Mesenchymal stem cell (in vitro differentiated cells and primary cell): ENCODE measurements around the gene ARHGEF7.

Experiments
- DNase-seq: peaks from one replicate; pipeline ENCODE4 v3.0.0-alpha.2; 2013
- H2AFZ ChIP-seq: one replicate; pipeline ENCODE4 v1.6.1; 2013; ENCODE audit warnings: low read depth, mild to moderate bottlenecking, control low read depth, inconsistent platforms, low read length, moderate library complexity
- H2AK5ac ChIP-seq: 2 replicates; pipeline ENCODE4 v1.6.1; 2013; ENCODE audit warnings: low read length, moderate library complexity, mild to moderate bottlenecking, inconsistent platforms; ENCODE audit not compliant: severe bottlenecking
- H2BK120ac ChIP-seq: one replicate; pipeline ENCODE4 v1.6.1; 2013; ENCODE audit warnings: low read depth, mild to moderate bottlenecking, inconsistent platforms, low read length, moderate library complexity
- H2BK12ac ChIP-seq, 2 experiments: one replicate each; pipeline ENCODE4 v1.6.1; 2013; ENCODE audit warnings: inconsistent platforms in 2 of 2, low read length in 2 of 2, mild to moderate bottlenecking in 2 of 2, moderate library complexity in 2 of 2, control low read depth in 1 of 2
- H2BK15ac ChIP-seq: one replicate; pipeline ENCODE4 v1.6.1; 2013; ENCODE audit warnings: mild to moderate bottlenecking, low read depth, inconsistent platforms; ENCODE audit not compliant: poor library complexity, severe bottlenecking
- H2BK5ac ChIP-seq: 2 replicates; pipeline ENCODE4 v1.6.1; 2013; ENCODE audit warnings: low read depth, mild to moderate bottlenecking, low read length, control low read depth, inconsistent platforms; ENCODE audit not compliant: poor library complexity, severe bottlenecking
- H3K14ac ChIP-seq, 2 experiments: one replicate each; pipeline ENCODE4 v1.6.1; 2013; ENCODE audit warnings: inconsistent platforms in 2 of 2, low read length in 2 of 2, control low read depth in 1 of 2, mild to moderate bottlenecking in 1 of 2, moderate library complexity in 1 of 2
- H3K18ac ChIP-seq, 2 experiments: one replicate each; pipeline ENCODE4 v1.6.1; 2013; ENCODE audit warnings: inconsistent platforms in 2 of 2, low read length in 2 of 2, control low read depth in 1 of 2, low read depth in 1 of 2, mild to moderate bottlenecking in 1 of 2
- H3K23ac ChIP-seq, 2 experiments: one replicate each; pipeline ENCODE4 v1.6.1; 2013; ENCODE audit warnings: inconsistent platforms in 2 of 2, low read length in 2 of 2, mild to moderate bottlenecking in 2 of 2, moderate library complexity in 2 of 2, control low read depth in 1 of 2
- H3K27ac ChIP-seq: 2 replicates; pipeline ENCODE4 v1.5.1; 2013; ENCODE audit warnings: mild to moderate bottlenecking, moderate library complexity, low read length, control low read depth, inconsistent platforms; ENCODE audit not compliant: poor library complexity, severe bottlenecking
- H3K27me3 ChIP-seq, 2 experiments: 2 replicates each; pipeline versions ENCODE4 v1.6.1 to v1.7.0; 2013; ENCODE audit warnings: low read length in 2 of 2, mild to moderate bottlenecking in 2 of 2, moderate library complexity in 2 of 2, control low read depth in 1 of 2, inconsistent platforms in 1 of 2; ENCODE audit not compliant: control insufficient read depth in 1 of 2, insufficient read depth in 1 of 2
- H3K36me3 ChIP-seq, 2 experiments: 2 replicates each; pipeline versions ENCODE4 v1.6.1 to v1.7.0; 2013; ENCODE audit warnings: low read length in 2 of 2, control low read depth in 1 of 2, inconsistent platforms in 1 of 2, low read depth in 1 of 2, mild to moderate bottlenecking in 1 of 2; ENCODE audit not compliant: insufficient read depth in 2 of 2, control insufficient read depth in 1 of 2
- H3K4ac ChIP-seq, 2 experiments: one replicate each; pipeline ENCODE4 v1.6.1; 2013; ENCODE audit warnings: inconsistent platforms in 2 of 2, low read length in 2 of 2, mild to moderate bottlenecking in 2 of 2, moderate library complexity in 2 of 2, control low read depth in 1 of 2, low read depth in 1 of 2
- H3K4me1 ChIP-seq: 2 replicates; pipeline ENCODE4 v1.6.1; 2013; ENCODE audit warnings: low read depth, low read length, control low read depth; ENCODE audit not compliant: control insufficient read depth, insufficient read depth
- H3K4me2 ChIP-seq: 2 replicates; pipeline ENCODE4 v1.6.1; 2013; ENCODE audit warnings: low read length, mild to moderate bottlenecking, inconsistent platforms; ENCODE audit not compliant: poor library complexity, severe bottlenecking
- H3K4me3 ChIP-seq, 2 experiments: 2 replicates each; pipeline versions ENCODE4 v1.5.1 to v1.7.0; 2013; ENCODE audit warnings: low read length in 2 of 2, mild to moderate bottlenecking in 2 of 2, control low read depth in 1 of 2, low read depth in 1 of 2; ENCODE audit not compliant: insufficient read depth in 1 of 2
- H3K79me1 ChIP-seq: replicated peaks from 2 replicates; pipeline ENCODE4 v1.6.1; 2013; ENCODE audit warnings: mild to moderate bottlenecking, control low read depth, low read length, inconsistent platforms; ENCODE audit not compliant: poor library complexity, severe bottlenecking
- H3K9ac ChIP-seq: 2 replicates; pipeline ENCODE4 v1.7.0; 2013; ENCODE audit warnings: mild to moderate bottlenecking, low read length, moderate library complexity
- H3K9me3 ChIP-seq: 2 replicates; pipeline ENCODE4 v1.7.0; 2013; ENCODE audit warnings: mild to moderate bottlenecking, low read length; ENCODE audit not compliant: control insufficient read depth
- H4K8ac ChIP-seq: one replicate; pipeline ENCODE4 v1.6.1; 2013; ENCODE audit warnings: inconsistent platforms, mild to moderate bottlenecking, low read length, moderate library complexity
- H4K91ac ChIP-seq: one replicate; pipeline ENCODE4 v1.6.1; 2013; ENCODE audit warnings: mild to moderate bottlenecking, low read length, inconsistent platforms
- WGBS: methylation state at CpG from one replicate; pipeline ENCODE4 v1.1.7; 2013; ENCODE audit warnings: mixed read lengths; 5-methylcytosine and 5-hydroxymethylcytosine counted together

The ARHGEF7 gene

DNA sequence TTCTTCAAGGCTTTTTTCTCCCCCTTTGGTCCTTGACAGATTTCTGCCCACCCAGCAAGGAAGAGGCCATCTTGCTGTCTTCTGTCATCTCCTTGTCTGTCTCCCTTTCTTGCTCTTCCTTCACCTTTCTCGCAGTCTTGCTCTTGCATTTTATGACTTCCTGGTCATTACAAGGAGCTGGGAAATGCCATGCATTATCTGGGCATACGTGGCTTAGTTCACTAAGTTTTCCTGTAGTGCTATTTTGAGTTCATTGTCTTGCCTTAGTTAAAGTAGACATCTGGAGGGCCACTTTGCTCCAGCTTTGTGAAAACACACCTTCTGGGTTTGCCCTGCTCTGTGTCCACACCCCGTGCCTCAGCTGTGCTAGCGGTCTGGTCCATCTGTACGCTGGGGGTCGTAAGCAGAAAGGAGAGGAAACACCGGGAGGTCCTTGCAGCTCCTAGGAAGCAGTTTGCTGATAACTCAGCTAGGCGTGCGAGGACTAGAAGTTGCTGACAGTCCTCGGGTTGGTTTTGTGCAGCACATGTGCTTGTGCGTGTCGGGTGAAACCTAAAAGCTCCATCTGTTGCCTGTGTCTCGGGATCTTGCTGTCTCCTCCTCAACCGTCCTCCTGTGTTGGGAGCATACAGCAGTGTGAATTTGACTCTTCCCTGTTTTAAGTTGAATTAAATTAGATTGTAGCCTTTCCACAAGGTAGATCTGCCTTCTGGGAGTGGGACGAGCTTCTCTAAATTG lies 59.4 kb downstream of the ARHGEF7 start:
- Histone ChIP-seq H3K4me1 (peaks cover 12% of the 10 kb centered on the region), H3K23ac (no peak overlapping the region), H2BK12ac (no peak overlapping the region), H3K4me2 (no peak overlapping the region), H3K27ac (no peak overlapping the region), H3K4me3 (no peak overlapping the region), H4K8ac (no peak overlapping the region), H4K91ac (no peak overlapping the region), H2BK5ac (no peak overlapping the region), H3K18ac (no peak overlapping the region), H3K27me3 (no peaks in the 10 kb centered on the region), H2BK15ac (no peak overlapping the region), H2AK5ac (no peak overlapping the region), H2BK120ac (no peak overlapping the region), H2AFZ (no peak overlapping the region), H3K79me1 (peaks cover 35% of the 10 kb centered on the region), H3K14ac (no peak overlapping the region), H3K36me3 (peaks cover 22 to 26% of the 10 kb centered on the region in 2 experiments), H3K4ac (no peak overlapping the region), H3K9ac (no peak overlapping the region), H3K9me3 (no peaks in the 10 kb centered on the region)
- WGBS, result 96% methylated on average over 15 of the region's 15 CpGs
- DNase-seq, result no peak

DNA sequence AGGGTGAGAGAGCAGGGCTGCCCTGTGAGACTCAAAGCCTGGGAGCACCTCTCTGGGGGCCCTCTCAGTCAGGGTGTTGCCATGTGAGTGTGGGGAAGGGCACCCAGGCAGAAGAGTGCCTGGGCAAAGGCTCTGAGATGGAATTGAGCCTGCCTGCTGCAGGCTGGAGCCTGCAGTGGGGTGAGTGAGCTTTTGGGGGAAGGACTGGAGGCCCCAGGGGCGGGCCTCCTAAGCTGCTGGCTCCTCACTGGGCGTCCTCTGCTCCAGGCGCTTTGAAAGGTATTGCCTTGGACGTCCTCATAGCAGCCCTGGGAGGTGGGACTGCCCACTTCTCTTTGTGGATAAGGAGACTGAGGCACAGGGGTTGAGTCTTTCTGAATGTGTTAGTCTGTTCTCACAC lies 60.3 kb downstream of the ARHGEF7 start:
- no peaks in the 10 kb centered on the region for H3K9me3 ChIP-seq
- no peak overlapping the region for H2BK5ac ChIP-seq
- H2BK15ac ChIP-seq, result no peak overlapping the region
- 96% methylated on average over 4 of the region's 4 CpGs for WGBS
- peaks cover 19 to 26% of the 10 kb centered on the region in 2 experiments for H3K36me3 ChIP-seq
- no peak overlapping the region for H2AK5ac ChIP-seq
- no peak overlapping the region for H2AFZ ChIP-seq
- no peak overlapping the region for H3K23ac ChIP-seq
- H3K4me2 ChIP-seq, result no peak overlapping the region
- H3K27me3 ChIP-seq, result no peaks in the 10 kb centered on the region
- H3K18ac ChIP-seq, result no peak overlapping the region
- no peak overlapping the region for H4K8ac ChIP-seq
- H3K4me1 ChIP-seq, result peaks cover 13% of the 10 kb centered on the region
- no peak overlapping the region for H4K91ac ChIP-seq
- no peak overlapping the region for H2BK12ac ChIP-seq
- no peak overlapping the region for H3K27ac ChIP-seq
- no peak overlapping the region for H3K4me3 ChIP-seq
- H2BK120ac ChIP-seq, result no peak overlapping the region
- no peak overlapping the region for H3K14ac ChIP-seq
- peaks cover 34% of the 10 kb centered on the region for H3K79me1 ChIP-seq
- no peak for DNase-seq
- H3K4ac ChIP-seq, result no peak overlapping the region
- no peak overlapping the region for H3K9ac ChIP-seq

- H3K9me3 ChIP-seq, result no peaks in the 10 kb centered on the region
- no peaks in the 10 kb centered on the region for H3K27me3 ChIP-seq
- no peak overlapping the region for H4K8ac ChIP-seq
- H2AFZ ChIP-seq, result no peak overlapping the region
- no peak overlapping the region for H3K14ac ChIP-seq
- H2BK120ac ChIP-seq, result no peak overlapping the region
- H3K23ac ChIP-seq, result no peak overlapping the region
- H2AK5ac ChIP-seq, result no peak overlapping the region
- no peak for DNase-seq
- H3K79me1 ChIP-seq, result peaks cover 33% of the 10 kb centered on the region
- peaks cover 16 to 26% of the 10 kb centered on the region in 2 experiments for H3K36me3 ChIP-seq
- H3K27ac ChIP-seq, result no peak overlapping the region
- no peak overlapping the region for H4K91ac ChIP-seq
- H3K4me2 ChIP-seq, result no peak overlapping the region
- no peak overlapping the region for H3K4ac ChIP-seq
- no peak overlapping the region for H2BK12ac ChIP-seq
- H3K4me3 ChIP-seq, result no peak overlapping the region
- no peak overlapping the region for H2BK5ac ChIP-seq
- no peak overlapping the region for H3K9ac ChIP-seq
- H3K4me1 ChIP-seq, result peaks cover 13% of the 10 kb centered on the region
- 90% methylated on average over 2 of the region's 4 CpGs for WGBS
- H3K18ac ChIP-seq, result no peak overlapping the region
- H2BK15ac ChIP-seq, result no peak overlapping the region
Observed at GRCh38 chr13:111175935-111176334, 60.8 kb downstream of the ARHGEF7 start.

- Histone ChIP-seq H3K23ac (no peak overlapping the region), H3K9me3 (no peaks in the 10 kb centered on the region), H3K14ac (no peak overlapping the region), H3K4me2 (no peak overlapping the region), H2AFZ (no peak overlapping the region), H3K79me1 (peaks cover 35% of the 10 kb centered on the region), H3K4ac (no peak overlapping the region), H3K18ac (no peak overlapping the region), H2BK12ac (no peak overlapping the region), H2BK5ac (no peak overlapping the region), H2AK5ac (no peak overlapping the region), H4K91ac (no peak overlapping the region), H3K27me3 (no peaks in the 10 kb centered on the region), H3K4me3 (no peak overlapping the region), H3K27ac (no peak overlapping the region), H3K36me3 (peaks cover 16 to 27% of the 10 kb centered on the region in 2 experiments), H3K4me1 (peaks cover 13% of the 10 kb centered on the region), H2BK15ac (no peak overlapping the region), H4K8ac (no peak overlapping the region), H2BK120ac (no peak overlapping the region), H3K9ac (no peak overlapping the region)
- 95% methylated on average over 8 of the region's 8 CpGs for WGBS
- DNase-seq, result no peak
Observed at GRCh38 chr13:111176421-111176820, 61.3 kb downstream of the ARHGEF7 start.
